ENCODE measurements around the gene ZBTB18. TPM values are rescaled to one million over a fixed set of nuclear protein-coding genes. Genes with fewer than 3 reads are reported as not detected.

ZBTB18 gene
- polyA plus RNA-seq, 3 donors = 3.0 to 45.5 (median 3.6) TPM

DNA sequence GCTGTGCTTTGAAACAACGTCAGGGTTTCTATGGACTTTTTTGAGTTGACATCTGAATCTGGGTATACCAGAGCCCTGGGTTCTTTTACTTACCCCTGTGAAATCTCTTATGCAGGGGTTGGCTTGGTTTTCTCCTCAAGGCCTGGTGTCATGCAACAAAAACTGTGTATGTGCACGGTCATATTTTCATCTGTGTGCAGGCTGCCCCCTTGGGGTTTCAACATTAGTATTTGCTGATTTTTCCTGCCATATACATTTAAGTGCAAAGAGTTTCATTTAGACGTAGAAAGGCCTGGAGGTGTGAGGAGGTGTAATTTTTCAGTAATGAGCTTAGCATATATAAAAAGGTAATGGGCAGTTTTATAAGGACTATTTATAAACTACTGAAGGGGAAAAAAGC, 22.0 kb upstream of the ZBTB18 start:
- Histone ChIP-seq H3K27ac (ENCODE audit: low read depth in 1 of 2, low read length in 2 of 2) (no peak overlapping the region), H3K4me3 (replicated peaks in 1 of 3; ENCODE audit: low read depth in 2 of 3, low read length in 3 of 3) (no peak overlapping the region), H3K4me1 (ENCODE audit: control insufficient read depth in 1 of 2, insufficient read depth in 2 of 2, low read length in 2 of 2) (peaks cover 0 to 7% of the 10 kb centered on the region in 2 donors), H3K9me3 (replicated peaks in 1 of 2; ENCODE audit: control insufficient read depth in 1 of 2, insufficient read depth in 1 of 2, low read length in 2 of 2) (no peaks in the 10 kb centered on the region), H2AFZ (ENCODE audit: insufficient read depth, low read depth, low read length, poor library complexity, severe bottlenecking) (no peak overlapping the region), H3K4me2 (replicated peaks; ENCODE audit: extremely low read depth, low read length, poor library complexity, severe bottlenecking) (no peak overlapping the region), H3K36me3 (replicated peaks in 1 of 2; ENCODE audit: control insufficient read depth in 1 of 2, insufficient read depth in 2 of 2, low read length in 2 of 2) (no peaks in the 10 kb centered on the region), H3K79me2 (ENCODE audit: insufficient read depth, low read length) (no peaks in the 10 kb centered on the region), H4K20me1 (ENCODE audit: insufficient read depth, low read length) (no peaks in the 10 kb centered on the region), H3K9ac (ENCODE audit: insufficient read depth, low read length, poor library complexity, severe bottlenecking) (no peak overlapping the region), H3K27me3 (ENCODE audit: control insufficient read depth in 2 of 2, insufficient read depth in 2 of 2, low read length in 2 of 2) (no peaks in the 10 kb centered on the region)
- DNase-seq = no peak
- intact Hi-C loops (cut with micrococcal nuclease) = no loop called here
- Mint-ChIP-seq H3K4me1 (peaks cover 10% of the 10 kb centered on the region), H3K9me3 (peaks cover 0 to 5% (median 0%) of the 10 kb centered on the region in 7 donors), H3K36me3 (no peaks in the 10 kb centered on the region), H3K27ac (no peak overlapping the region), H3K27me3 (ENCODE audit: low read depth in 3 of 3) (peaks cover 4 to 7% (median 7%) of the 10 kb centered on the region in 3 donors), H3K4me3 (no peak overlapping the region)
- TF ChIP-seq, protein P1, sequence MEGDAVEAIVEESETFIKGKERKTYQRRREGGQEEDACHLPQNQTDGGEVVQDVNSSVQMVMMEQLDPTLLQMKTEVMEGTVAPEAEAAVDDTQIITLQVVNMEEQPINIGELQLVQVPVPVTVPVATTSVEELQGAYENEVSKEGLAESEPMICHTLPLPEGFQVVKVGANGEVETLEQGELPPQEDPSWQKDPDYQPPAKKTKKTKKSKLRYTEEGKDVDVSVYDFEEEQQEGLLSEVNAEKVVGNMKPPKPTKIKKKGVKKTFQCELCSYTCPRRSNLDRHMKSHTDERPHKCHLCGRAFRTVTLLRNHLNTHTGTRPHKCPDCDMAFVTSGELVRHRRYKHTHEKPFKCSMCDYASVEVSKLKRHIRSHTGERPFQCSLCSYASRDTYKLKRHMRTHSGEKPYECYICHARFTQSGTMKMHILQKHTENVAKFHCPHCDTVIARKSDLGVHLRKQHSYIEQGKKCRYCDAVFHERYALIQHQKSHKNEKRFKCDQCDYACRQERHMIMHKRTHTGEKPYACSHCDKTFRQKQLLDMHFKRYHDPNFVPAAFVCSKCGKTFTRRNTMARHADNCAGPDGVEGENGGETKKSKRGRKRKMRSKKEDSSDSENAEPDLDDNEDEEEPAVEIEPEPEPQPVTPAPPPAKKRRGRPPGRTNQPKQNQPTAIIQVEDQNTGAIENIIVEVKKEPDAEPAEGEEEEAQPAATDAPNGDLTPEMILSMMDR (IDR thresholded peaks at IDR 0.05) = no peak
- WGBS (ENCODE audit: insufficient coverage) = 86% methylated on average over 1 of the region's 3 CpGs

DNA sequence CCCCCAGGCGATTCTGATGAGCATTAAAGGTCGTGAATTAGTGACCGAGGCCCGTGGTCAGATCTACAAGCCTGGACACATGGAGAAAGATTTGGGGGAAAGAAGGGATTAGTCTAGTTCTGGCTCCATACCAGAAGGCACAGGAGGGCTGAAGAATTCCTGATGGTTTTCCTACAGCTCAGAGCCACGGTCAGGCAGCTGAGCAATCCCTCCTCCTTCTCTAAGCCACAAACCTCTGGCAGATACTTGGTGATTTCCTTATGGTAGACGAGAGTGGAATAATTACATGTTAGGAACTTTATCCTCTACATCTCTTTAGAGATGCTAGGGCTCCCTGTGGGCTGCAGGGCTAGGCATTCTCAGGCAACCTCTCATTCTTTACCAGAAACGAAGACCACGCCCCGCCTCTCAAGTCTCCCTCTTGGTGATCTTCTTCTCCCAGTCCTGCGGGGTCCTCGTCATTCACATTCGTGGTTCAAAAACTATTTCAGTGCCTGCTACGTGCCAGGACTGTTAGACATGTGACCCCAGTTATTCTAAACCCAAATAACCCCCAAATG, 20.5 kb upstream of the ZBTB18 start:
- Mint-ChIP-seq H3K4me1 (peaks cover 10% of the 10 kb centered on the region), H3K36me3 (no peaks in the 10 kb centered on the region), H3K4me3 (no peak overlapping the region), H3K9me3 (peaks cover 0 to 5% (median 0%) of the 10 kb centered on the region in 7 donors), H3K27ac (no peak overlapping the region), H3K27me3 (ENCODE audit: low read depth in 3 of 3) (peaks cover 4 to 5% (median 5%) of the 10 kb centered on the region in 3 donors)
- Histone ChIP-seq H3K9ac (ENCODE audit: insufficient read depth, low read length, poor library complexity, severe bottlenecking) (no peak overlapping the region), H3K27me3 (ENCODE audit: control insufficient read depth in 2 of 2, insufficient read depth in 2 of 2, low read length in 2 of 2) (no peaks in the 10 kb centered on the region), H3K9me3 (replicated peaks in 1 of 2; ENCODE audit: control insufficient read depth in 1 of 2, insufficient read depth in 1 of 2, low read length in 2 of 2) (no peaks in the 10 kb centered on the region), H2AFZ (ENCODE audit: insufficient read depth, low read depth, low read length, poor library complexity, severe bottlenecking) (no peak overlapping the region), H4K20me1 (ENCODE audit: insufficient read depth, low read length) (no peaks in the 10 kb centered on the region), H3K79me2 (ENCODE audit: insufficient read depth, low read length) (no peaks in the 10 kb centered on the region), H3K4me3 (replicated peaks in 1 of 3; ENCODE audit: low read depth in 2 of 3, low read length in 3 of 3) (no peak overlapping the region), H3K4me1 (ENCODE audit: control insufficient read depth in 1 of 2, insufficient read depth in 2 of 2, low read length in 2 of 2) (peaks cover 0 to 7% of the 10 kb centered on the region in 2 donors), H3K27ac (ENCODE audit: low read depth in 1 of 2, low read length in 2 of 2) (no peak overlapping the region), H3K36me3 (replicated peaks in 1 of 2; ENCODE audit: control insufficient read depth in 1 of 2, insufficient read depth in 2 of 2, low read length in 2 of 2) (no peaks in the 10 kb centered on the region), H3K4me2 (replicated peaks; ENCODE audit: extremely low read depth, low read length, poor library complexity, severe bottlenecking) (no peak overlapping the region)
- intact Hi-C loops (cut with micrococcal nuclease) = no loop called here
- TF ChIP-seq, protein P1 (IDR thresholded peaks at IDR 0.05) = no peak
- WGBS (ENCODE audit: insufficient coverage) = 96% methylated on average over 9 of the region's 13 CpGs
- no peak for DNase-seq

Measured in CD14-positive monocyte (primary cell).